Dendritic cell treated with granulocyte-macrophage colony-stimulating factor and Interleukin-4, amounts not matched to agents 40 ng/mL and 50 ng/mL, for 4 days (primary cell): ENCODE data around the gene ARSA.
A peak's percentile ranks its signal among the peaks of the same experiment; 100 is the strongest.

Experiments
- H3K27ac Mint-ChIP-seq: one replicate; pipeline ENCODE4 v1.8.0; 2022; ENCODE audit warnings: mild to moderate bottlenecking, mixed read lengths
- H3K27me3 Mint-ChIP-seq: one replicate; pipeline ENCODE4 v1.8.0; 2022; ENCODE audit warnings: mild to moderate bottlenecking, mixed read lengths
- H3K36me3 Mint-ChIP-seq: one replicate; pipeline ENCODE4 v1.8.0; 2022; ENCODE audit warnings: low read depth, mixed read lengths
- H3K4me1 Mint-ChIP-seq: one replicate; pipeline ENCODE4 v1.8.0; 2022; ENCODE audit warnings: low read depth, mixed read lengths
- H3K4me3 Mint-ChIP-seq: one replicate; pipeline ENCODE4 v1.8.0; 2022; ENCODE audit warnings: mild to moderate bottlenecking, moderate library complexity, mixed read lengths
- H3K9me3 Mint-ChIP-seq: one replicate; pipeline ENCODE4 v1.8.0; 2022; ENCODE audit warnings: mixed read lengths
- intact Hi-C: fragments of 100-400 bp; cut with micrococcal nuclease; formaldehyde crosslinking; loops from one replicate; pipeline ENCODE4 v1.15.0; 2022

Gene ARSA

GRCh38 chr22:50599816-50600455 is 28.0 kb downstream of the ARSA start:
- intact Hi-C loops, result loop anchor here (2.0 kb wide), 1 partner anchor 17 kb away; the partner anchor contains the start of gene CHKB

GRCh38 chr22:50597097-50597496 is 30.9 kb downstream of the ARSA start:
- Mint-ChIP-seq H3K9me3 (no peaks in the 10 kb centered on the region), H3K27ac (no peak overlapping the region), H3K27me3 (peaks cover 44% of the 10 kb centered on the region), H3K4me3 (no peak overlapping the region), H3K36me3 (no peaks in the 10 kb centered on the region), H3K4me1 (peaks cover 5% of the 10 kb centered on the region)
- intact Hi-C loops, result no loop called here

More at GRCh38 chr22:50599816-50600455, 28.0 kb downstream of the ARSA start:
- Mint-ChIP-seq H3K9me3 (no peaks in the 10 kb centered on the region), H3K4me1 (peaks cover 5% of the 10 kb centered on the region), H3K27me3 (peaks cover 69% of the 10 kb centered on the region), H3K4me3 (peak overlapping the region; percentile 18), H3K27ac (no peak overlapping the region), H3K36me3 (no peaks in the 10 kb centered on the region)

- peaks cover 35% of the 10 kb centered on the region for H3K27me3 Mint-ChIP-seq
- H3K4me1 Mint-ChIP-seq, result peaks cover 5% of the 10 kb centered on the region
- no peaks in the 10 kb centered on the region for H3K9me3 Mint-ChIP-seq
- intact Hi-C loops, result no loop called here
- no peaks in the 10 kb centered on the region for H3K36me3 Mint-ChIP-seq
- no peak overlapping the region for H3K27ac Mint-ChIP-seq
- H3K4me3 Mint-ChIP-seq, result no peak overlapping the region
Observed at GRCh38 chr22:50595189-50595588, 32.8 kb downstream of the ARSA start.

GRCh38 chr22:50587407-50587806 is 40.5 kb downstream of the ARSA start:
- Mint-ChIP-seq H3K4me3 (no peak overlapping the region), H3K9me3 (no peaks in the 10 kb centered on the region), H3K27me3 (peaks cover 8% of the 10 kb centered on the region), H3K27ac (no peak overlapping the region), H3K36me3 (peaks cover 5% of the 10 kb centered on the region), H3K4me1 (peaks cover 6% of the 10 kb centered on the region)
- intact Hi-C loops, result no loop called here

- intact Hi-C loops, result no loop called here
- peaks cover 9% of the 10 kb centered on the region for H3K36me3 Mint-ChIP-seq
- H3K4me1 Mint-ChIP-seq, result peaks cover 11% of the 10 kb centered on the region
- no peaks in the 10 kb centered on the region for H3K9me3 Mint-ChIP-seq
- peaks cover 8% of the 10 kb centered on the region for H3K27me3 Mint-ChIP-seq
- H3K4me3 Mint-ChIP-seq, result no peak overlapping the region
- no peak overlapping the region for H3K27ac Mint-ChIP-seq
Observed at GRCh38 chr22:50586416-50586815, 41.5 kb downstream of the ARSA start.

- Mint-ChIP-seq H3K36me3 (peaks cover 16% of the 10 kb centered on the region), H3K27me3 (peaks cover 8% of the 10 kb centered on the region), H3K9me3 (no peaks in the 10 kb centered on the region), H3K4me3 (no peak overlapping the region), H3K4me1 (peaks cover 14% of the 10 kb centered on the region), H3K27ac (no peak overlapping the region)
- intact Hi-C loops, result no loop called here
Observed at GRCh38 chr22:50585781-50586180, 42.2 kb downstream of the ARSA start.

GRCh38 chr22:50585238-50585637 is 42.7 kb downstream of the ARSA start:
- Mint-ChIP-seq H3K27me3 (peaks cover 5% of the 10 kb centered on the region), H3K4me3 (no peak overlapping the region), H3K36me3 (peaks cover 21% of the 10 kb centered on the region), H3K27ac (no peak overlapping the region), H3K9me3 (no peaks in the 10 kb centered on the region), H3K4me1 (peaks cover 19% of the 10 kb centered on the region)
- intact Hi-C loops, result no loop called here

GRCh38 chr22:50584106-50585096 is 43.6 kb downstream of the ARSA start:
- Mint-ChIP-seq H3K4me3 (no peak overlapping the region), H3K36me3 (peaks cover 30% of the 10 kb centered on the region), H3K27ac (no peak overlapping the region), H3K27me3 (peaks cover 5% of the 10 kb centered on the region), H3K4me1 (peaks cover 27% of the 10 kb centered on the region), H3K9me3 (no peaks in the 10 kb centered on the region)
- intact Hi-C loops, result loop anchor here (5.0 kb wide), 1 partner anchor 77 kb away; the partner anchor contains the start of genes LMF2 and NCAPH2

DNA sequence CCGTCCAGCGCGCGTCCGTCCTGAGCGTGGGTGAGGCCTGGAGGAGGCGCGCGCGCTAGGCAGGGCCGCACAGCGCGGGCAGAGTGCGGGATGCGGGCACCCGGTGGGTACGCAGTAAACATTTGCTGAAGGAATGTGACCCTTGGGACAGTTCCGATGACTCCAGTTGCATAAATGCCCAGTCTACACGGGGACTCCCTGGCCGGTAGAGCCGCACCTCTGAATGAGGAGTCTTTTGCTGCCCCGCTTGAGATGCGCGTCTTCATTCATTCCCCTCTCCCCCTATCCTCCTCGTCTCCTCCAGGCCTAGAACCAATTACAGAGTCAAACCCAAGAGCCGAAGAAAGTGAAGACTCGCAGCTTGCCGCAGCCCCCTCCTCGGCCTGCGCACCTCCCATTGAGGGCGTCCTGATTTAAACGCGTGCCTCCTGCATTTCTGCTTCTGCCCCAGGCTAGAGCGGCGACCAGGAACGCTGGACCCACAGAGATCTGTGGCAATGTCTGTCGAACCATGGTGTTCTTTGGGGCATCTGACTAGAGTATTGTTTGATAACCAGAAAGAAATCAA is 44.6 kb downstream of the ARSA start:
- H3K4me3 Mint-ChIP-seq, result peak overlapping the region; percentile 80
- peaks cover 8% of the 10 kb centered on the region for H3K27me3 Mint-ChIP-seq
- no peaks in the 10 kb centered on the region for H3K9me3 Mint-ChIP-seq
- peak overlapping the region; percentile 95 for H3K27ac Mint-ChIP-seq
- H3K36me3 Mint-ChIP-seq, result peaks cover 40% of the 10 kb centered on the region
- intact Hi-C loops, result loop anchor here (2.0 to 5.0 kb wide), 4 partner anchors 17 to 76 kb away; partner anchors contain the start of genes LMF2, MAPK8IP2, NCAPH2 and TYMP
- H3K4me1 Mint-ChIP-seq, result peaks cover 37% of the 10 kb centered on the region

DNA sequence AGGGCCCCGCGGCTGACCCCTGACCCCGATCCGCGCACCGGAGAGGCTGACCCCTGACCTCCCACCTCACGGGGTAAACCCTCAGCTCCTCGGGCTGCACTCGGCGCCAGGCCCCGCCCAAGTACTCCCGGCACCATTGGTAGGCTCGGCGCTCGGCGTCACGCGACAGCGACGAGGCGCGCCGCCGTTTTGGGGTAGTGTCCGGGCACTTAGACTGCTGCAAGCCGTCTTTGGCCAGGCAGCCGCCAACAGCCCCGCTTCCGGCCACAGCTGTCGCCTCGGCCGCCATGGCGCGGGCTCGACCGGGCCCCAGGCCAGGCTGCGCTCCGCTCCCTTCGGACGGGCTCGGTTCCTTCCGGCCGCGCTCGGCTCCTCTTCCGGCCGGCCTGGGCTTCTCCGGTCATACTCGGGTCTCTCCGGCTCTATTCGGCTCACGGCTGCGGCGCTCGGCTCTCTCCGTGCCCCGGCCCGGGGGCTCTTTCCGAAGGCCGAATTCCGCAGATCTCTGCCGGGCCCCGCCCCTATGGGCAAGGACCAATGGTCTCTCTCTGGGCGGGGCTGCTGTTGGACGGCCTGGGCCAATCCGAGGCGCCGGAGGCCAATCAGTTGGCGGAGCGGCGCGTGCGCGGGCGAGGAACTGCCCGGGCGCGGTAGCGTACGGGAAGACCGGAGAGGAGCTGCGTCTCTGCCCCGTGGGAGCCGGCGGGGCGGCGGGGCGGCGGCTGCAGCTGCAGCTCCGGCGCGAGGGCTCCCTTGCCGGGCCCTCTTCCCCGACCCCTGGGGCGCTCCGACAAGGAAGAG is 45.3 kb downstream of the ARSA start, which contains the start of gene CHKB:
Gene CHKB, minus strand, starts transcription at position 357 of the 801 bp plus-strand sequence. Its CDS starts 68 bp downstream, at position 289.
- Mint-ChIP-seq H3K4me1 (peaks cover 39% of the 10 kb centered on the region), H3K9me3 (no peaks in the 10 kb centered on the region), H3K27ac (peak within 1 kb of the TSS; percentile 95), H3K36me3 (peaks cover 43% of the 10 kb centered on the region), H3K27me3 (peaks cover 10% of the 10 kb centered on the region), H3K4me3 (peak within 1 kb of the TSS; percentile 80)
- intact Hi-C loops, result loop anchor here (2.0 to 5.0 kb wide), 4 partner anchors 18 to 75 kb away; partner anchors contain the start of genes LMF2, MAPK8IP2, NCAPH2 and TYMP

DNA sequence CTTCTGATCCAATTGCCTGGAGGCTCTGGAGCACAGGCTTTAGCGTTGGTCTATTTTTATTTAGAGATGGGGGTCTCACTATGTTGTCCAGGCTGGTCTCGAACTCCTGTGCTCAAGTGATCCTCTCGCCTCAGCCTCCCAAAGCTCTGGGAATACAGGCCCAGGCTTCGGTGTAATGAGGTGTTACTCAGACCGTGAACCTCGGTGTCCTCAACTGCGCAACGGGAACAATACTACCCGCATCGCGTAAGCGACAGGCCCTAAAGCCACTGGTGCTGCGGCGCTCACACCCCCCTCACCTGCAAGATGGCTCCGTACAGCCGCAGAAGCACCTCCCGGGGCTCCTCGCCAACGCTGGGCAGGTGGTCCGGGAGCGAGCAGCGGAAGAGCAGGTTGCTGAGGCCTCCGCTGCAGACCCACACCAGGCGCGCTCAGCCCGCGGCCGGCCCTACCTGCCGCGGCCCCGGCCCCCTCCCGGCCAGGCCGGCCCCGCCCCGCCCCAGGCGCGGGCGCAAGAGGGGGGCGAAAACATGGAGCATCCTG is 45.9 kb downstream of the ARSA start:
- intact Hi-C loops, result loop anchor here (2.0 to 5.0 kb wide), 4 partner anchors 19 to 75 kb away; partner anchors contain the start of genes LMF2, MAPK8IP2, NCAPH2 and TYMP
- H3K4me1 Mint-ChIP-seq, result peaks cover 46% of the 10 kb centered on the region
- peaks cover 47% of the 10 kb centered on the region for H3K36me3 Mint-ChIP-seq
- H3K27ac Mint-ChIP-seq, result peak overlapping the region; percentile 95
- H3K4me3 Mint-ChIP-seq, result peak overlapping the region; percentile 80
- H3K27me3 Mint-ChIP-seq, result peaks cover 14% of the 10 kb centered on the region
- H3K9me3 Mint-ChIP-seq, result no peaks in the 10 kb centered on the region

DNA sequence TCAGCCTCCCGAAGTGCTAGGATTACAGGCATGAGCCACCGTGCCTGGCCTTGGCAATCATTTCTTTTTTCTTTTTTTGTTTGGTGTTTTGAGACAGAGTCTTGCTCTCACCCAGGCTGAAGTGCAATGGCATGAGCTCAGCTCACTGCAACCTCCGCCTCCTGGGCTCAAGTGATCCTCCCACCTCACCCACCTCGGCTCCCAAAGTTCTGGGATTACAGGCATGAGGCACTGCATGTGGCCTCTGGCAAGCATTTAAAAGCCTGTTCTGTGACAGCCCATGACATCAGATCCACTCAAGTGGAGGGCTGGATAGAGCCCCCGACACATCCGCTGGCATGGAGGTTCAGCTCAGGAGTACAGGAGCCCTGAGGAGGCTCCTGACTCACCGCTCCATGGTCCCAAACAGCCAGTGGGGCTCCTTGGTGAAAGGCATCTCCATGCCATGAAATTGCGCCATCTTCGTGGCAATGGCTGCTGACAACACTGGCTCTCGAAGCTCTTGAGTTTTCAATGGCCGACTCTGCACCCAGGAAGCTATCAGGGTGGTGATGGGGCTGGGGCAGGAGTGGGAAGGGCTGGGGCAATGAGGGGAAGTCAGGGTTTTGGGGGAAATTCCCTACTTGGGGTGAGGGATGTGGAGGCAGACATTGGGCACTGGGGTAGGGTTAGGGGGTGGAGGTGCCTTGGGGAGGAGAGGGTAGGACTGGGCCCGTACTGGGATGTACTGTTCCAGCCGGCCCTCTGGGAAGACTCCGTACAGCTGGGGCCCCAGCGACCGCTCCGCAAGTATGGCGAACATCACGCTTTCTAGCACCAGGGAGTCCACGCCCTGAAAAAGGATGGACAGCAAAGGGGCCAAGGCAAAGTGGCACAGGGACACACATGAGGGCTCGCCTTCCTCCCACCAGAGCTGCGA is 46.7 kb downstream of the ARSA start:
- Mint-ChIP-seq H3K4me3 (peak overlapping the region; percentile 80), H3K4me1 (peaks cover 47% of the 10 kb centered on the region), H3K27ac (peak overlapping the region; percentile 95), H3K27me3 (peaks cover 13% of the 10 kb centered on the region), H3K36me3 (peaks cover 47% of the 10 kb centered on the region), H3K9me3 (no peaks in the 10 kb centered on the region)
- intact Hi-C loops, result loop anchor here (5.0 kb wide), 1 partner anchor 74 kb away; the partner anchor contains the start of genes LMF2 and NCAPH2
